ENCODE measurements around the gene ITPR3. TPM values are rescaled to one million over a fixed set of nuclear protein-coding genes. Genes with fewer than 3 reads are reported as not detected.

Gene ITPR3
- 24.5 and 25.2 TPM in 2 replicates for total RNA-seq

DNA sequence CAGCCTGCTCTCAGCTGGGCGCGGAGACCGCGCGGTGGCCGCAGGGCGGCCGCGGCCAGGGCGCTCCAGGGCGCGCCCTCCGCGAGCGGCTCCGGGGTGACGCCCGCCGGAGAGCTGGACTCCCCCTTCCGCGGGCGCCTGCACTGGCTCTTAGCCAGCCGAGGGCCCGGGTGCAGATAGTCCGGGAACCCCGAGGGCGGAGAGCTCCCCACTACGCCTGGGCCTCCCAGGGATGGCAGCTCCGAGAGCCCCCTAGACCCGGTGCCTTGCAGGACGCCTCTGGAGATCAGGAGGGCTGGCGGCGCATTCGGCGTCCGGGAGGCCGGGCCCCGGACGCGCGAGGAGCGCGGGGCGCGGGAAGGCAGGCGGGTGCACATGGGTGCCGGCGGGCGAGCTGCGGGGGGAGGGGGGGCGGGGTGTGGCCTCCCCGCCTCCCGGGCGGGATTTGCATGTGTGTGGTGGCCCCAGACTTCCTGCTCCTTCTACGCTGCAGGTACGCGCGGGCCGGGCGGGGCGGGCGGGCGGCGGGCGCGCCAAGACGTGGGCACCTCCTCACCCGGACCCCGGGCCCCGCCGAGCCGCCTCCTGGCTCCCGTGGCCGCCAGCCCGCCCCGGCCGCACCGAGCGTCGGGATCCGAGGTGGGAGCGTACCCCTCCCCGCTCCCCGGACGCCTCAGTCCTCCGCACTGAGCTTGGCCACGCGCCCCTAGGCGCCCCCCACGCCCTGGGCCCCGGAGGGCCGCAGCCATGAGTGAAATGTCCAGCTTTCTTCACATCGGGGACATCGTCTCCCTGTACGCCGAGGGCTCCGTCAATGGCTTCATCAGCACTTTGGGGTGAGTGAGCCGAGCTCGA lies at the start of gene ITPR3:
ITPR3 (plus strand) TSS at position 467 of the 855 bp plus-strand sequence; CDS start at position 748, 281 bp downstream.

DNA sequence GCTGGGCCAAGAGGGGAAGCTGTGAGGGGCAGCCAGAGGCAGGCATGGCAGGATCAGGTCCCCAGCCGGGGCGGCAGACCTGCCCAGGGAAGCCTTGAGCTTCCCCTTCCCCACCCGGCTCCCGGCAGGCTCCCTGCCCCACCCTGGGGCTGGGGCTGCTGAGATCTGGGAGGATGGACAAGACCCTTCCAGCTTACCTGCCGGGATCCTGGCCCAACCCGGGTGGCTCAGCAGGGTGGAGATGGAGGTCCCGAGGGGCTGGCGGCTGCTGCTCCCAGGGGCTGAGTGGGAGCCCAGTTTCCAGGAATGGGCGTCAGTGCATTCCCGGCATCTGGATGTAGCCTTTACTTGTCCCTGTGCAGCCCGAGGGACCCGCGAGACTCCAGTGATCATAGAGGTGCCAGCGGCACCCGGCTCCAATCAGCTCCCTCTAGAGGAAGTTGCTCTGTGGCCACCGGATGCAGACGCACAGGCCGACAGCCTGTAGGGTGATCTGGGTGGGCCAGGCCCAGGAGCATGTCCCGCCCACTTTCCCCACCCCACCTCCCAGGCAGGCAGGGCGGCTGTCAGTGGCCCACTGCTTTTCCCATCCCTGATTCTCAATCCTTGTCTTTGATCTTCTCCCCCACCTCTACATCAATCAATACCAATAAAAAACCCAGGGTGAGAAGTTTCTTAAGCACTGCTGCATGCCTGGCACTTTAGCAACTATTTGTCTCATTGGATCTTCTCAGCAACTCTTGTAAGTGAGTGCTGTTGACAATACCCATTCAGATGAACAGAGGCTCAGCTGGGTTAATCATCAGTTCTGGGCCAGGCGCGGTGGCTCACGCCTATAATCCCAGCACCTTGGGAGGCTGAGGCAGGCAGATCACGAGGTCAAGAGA lies 41.1 kb upstream of the ITPR3 start, which contains the start of gene BAK1:
BAK1 (minus strand) TSS at position 449 of the 887 bp plus-strand sequence. CDS start 2,672 bp downstream, outside the sequence.

DNA sequence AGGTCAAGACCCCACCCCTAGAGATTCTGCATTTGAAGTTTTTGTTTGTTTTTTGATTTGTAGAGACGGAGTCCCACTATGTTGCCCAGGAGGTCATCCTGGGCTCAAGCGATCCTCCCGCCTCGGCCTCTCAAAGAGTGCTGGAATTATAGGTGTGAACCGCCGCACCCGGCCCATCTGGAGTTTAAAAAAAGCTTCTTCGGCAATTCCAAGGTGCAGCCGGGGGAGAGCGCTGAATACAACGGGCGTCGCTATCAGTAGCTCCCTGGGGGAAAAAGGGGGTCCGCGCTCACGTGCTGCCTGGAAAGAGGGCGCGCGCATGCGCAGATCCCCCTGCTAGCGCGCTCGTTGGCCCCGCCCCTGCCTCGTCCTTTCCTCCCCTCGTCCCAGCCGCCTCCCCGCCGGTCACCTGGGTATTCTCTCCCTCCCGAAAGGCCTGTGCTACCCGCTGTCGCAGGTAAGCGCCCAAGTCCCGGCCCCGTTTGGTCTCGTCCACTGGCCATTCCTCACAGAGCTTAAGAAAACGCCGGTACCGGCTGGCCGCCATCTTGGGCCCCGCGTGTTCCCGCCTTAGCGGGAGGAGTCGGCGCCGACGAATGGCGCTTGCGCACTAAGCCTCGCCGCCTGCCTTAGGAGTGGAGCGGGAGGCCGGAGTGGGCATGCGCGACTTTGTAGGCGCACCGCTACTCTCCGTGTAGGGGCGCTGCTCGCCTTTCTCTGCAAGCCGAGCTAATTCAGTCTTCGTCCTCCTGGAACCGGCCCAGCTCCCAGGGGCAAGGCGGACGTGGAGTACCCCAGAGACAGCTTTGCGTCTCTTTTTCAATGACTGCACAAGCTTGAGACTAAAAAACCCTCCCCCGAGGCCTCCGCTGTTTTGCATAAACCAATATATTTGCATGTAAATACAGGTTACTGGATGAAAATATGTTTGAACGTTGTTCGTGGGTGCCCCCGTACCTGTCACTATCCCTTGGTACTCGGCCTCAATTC lies 90.3 kb downstream of the ITPR3 start, which contains the start of gene UQCC2:
UQCC2 (minus strand) TSS at position 561 of the 990 bp plus-strand sequence; CDS start at position 547, 14 bp downstream.

Other genes with a start within 250 kb of the ITPR3 start
- gene KIFC1, start 229.5 kb upstream of the ITPR3 start, total RNA-seq: 75.8 and 81.9 TPM in 2 replicates
- 24.1 and 29.6 TPM in 2 replicates for gene PHF1, start 210.3 kb upstream of the ITPR3 start, total RNA-seq
- 317 and 380 TPM in 2 replicates for gene CUTA, start 203.2 kb upstream of the ITPR3 start, total RNA-seq
- 3.4 and 4.8 TPM in 2 replicates for gene SYNGAP1, start 201.3 kb upstream of the ITPR3 start, total RNA-seq
- gene ZBTB9, start 166.7 kb upstream of the ITPR3 start, total RNA-seq: 3.7 TPM in 2 replicates
- gene BAK1, start 41.0 kb upstream of the ITPR3 start, total RNA-seq: 8.3 and 8.9 TPM in 2 replicates
- 94.5 and 105 TPM in 2 replicates for gene UQCC2, start 90.4 kb downstream of the ITPR3 start, total RNA-seq
- 6.2 and 7.9 TPM in 2 replicates for gene IP6K3, start 125.6 kb downstream of the ITPR3 start, total RNA-seq
- gene LEMD2, start 167.8 kb downstream of the ITPR3 start, total RNA-seq: 40.4 and 40.5 TPM in 2 replicates
- gene MLN, start 182.7 kb downstream of the ITPR3 start, total RNA-seq: not detected in 2 replicates

All from bronchus fibroblast of lung (primary cell).